HepG2 (cell line): ENCODE results near the gene SLC27A3. TPM values are rescaled to one million over a fixed set of nuclear protein-coding genes. Genes with fewer than 3 reads are reported as not detected.

Experiments used
- ATAC-seq: fragments of 200-7000 bp; cut with Tn5 transposase; 3 replicates; pipeline ENCODE4 v1.9.1; 2020; ENCODE audit warnings: mild to moderate bottlenecking, moderate library complexity
- BruUV-seq: library from RNA; stranded (reverse); fragments of 400-500 nt; replicated peaks from 2 replicates; lab custom pipeline; 2021; lab: Mats Ljungman, UMichigan
- CTCF ChIA-PET: fragments of 300-600 bp; formaldehyde crosslinking; extraction: SDS; loops from one replicate; lab custom pipeline; 2021; ENCODE audit warnings: low total read pairs, inconsistent platforms, low intra/inter-chr PET ratio; lab: Yijun Ruan, JAX
- POLR2A ChIA-PET: fragments of 350-600 bp; sonication (Branson Sonifier 250); formaldehyde crosslinking; loops from one replicate; lab custom pipeline; 2020; ENCODE audit warnings: antibody characterized with exemption, inconsistent platforms; lab: Yijun Ruan, JAX
- DNase-seq: peaks from one replicate; pipeline ENCODE4 v3.0.0-alpha.2; 2015; ENCODE audit warnings: low spot score
- FAIRE-seq: peaks from 3 replicates; lab custom pipeline; 2011; peaks lifted over from hg19 to GRCh38; lab: Jason Lieb, UNC
- H2AFZ ChIP-seq: one replicate; pipeline ENCODE4 v1.6.1; 2011; ENCODE audit warnings: low read length, inconsistent platforms
- H3K27ac ChIP-seq: fragments of 300-600 bp; 3 replicates; pipeline ENCODE4 v1.8.0; 2011; ENCODE audit warnings: mixed run types, mild to moderate bottlenecking, mixed read lengths, low read length, inconsistent platforms; ENCODE audit not compliant: insufficient read depth; ENCODE audit errors: extremely low read length
- H3K27me3 ChIP-seq, 2 experiments: fragments of 200-600 bp in 1 of 2; 2 replicates in 1 of 2; 3 replicates in 1 of 2; pipeline versions ENCODE4 v1.6.0 to v1.8.0; 2011; ENCODE audit warnings: low read length in 2 of 2, mild to moderate bottlenecking in 2 of 2, moderate library complexity in 2 of 2, inconsistent platforms in 1 of 2; ENCODE audit not compliant: insufficient read depth in 2 of 2, control insufficient read depth in 1 of 2
- H3K36me3 ChIP-seq, 2 experiments: fragments of 200-600 bp in 1 of 2; replicated peaks in 1 of 2; 2 replicates in 1 of 2; 3 replicates in 1 of 2; pipeline versions ENCODE4 v1.5.1 to v1.8.0; 2011; ENCODE audit warnings: low read length in 2 of 2, inconsistent platforms in 1 of 2; ENCODE audit not compliant: insufficient read depth in 2 of 2, control insufficient read depth in 1 of 2
- H3K4me1 ChIP-seq: 2 replicates; pipeline ENCODE4 v1.5.1; 2012; ENCODE audit warnings: low read length, inconsistent platforms; ENCODE audit not compliant: insufficient read depth
- H3K4me2 ChIP-seq: 2 replicates; pipeline ENCODE4 v1.6.0; 2011; ENCODE audit warnings: low read depth, low read length, inconsistent platforms
- H3K4me3 ChIP-seq, 3 experiments: fragments of 200-600 bp in 1 of 3; sonication (generic), shearing (Covaris generic) in 1 of 3; replicated peaks in 1 of 3; 2 replicates each; pipeline ENCODE4 v1.5.1; 2011 to 2016; ENCODE audit warnings: low read length in 3 of 3, inconsistent platforms in 2 of 3, low read depth in 2 of 3, mild to moderate bottlenecking in 2 of 3, control low read depth in 1 of 3, mixed read lengths in 1 of 3; ENCODE audit not compliant: insufficient read depth in 1 of 3
- H3K79me2 ChIP-seq: one replicate; pipeline ENCODE4 v1.6.1; 2011; ENCODE audit warnings: low read length, inconsistent platforms; ENCODE audit not compliant: insufficient read depth
- H3K9ac ChIP-seq: 2 replicates; pipeline ENCODE4 v1.6.0; 2011; ENCODE audit warnings: mild to moderate bottlenecking, low read depth, low read length, inconsistent platforms; ENCODE audit not compliant: insufficient read depth
- H3K9me3 ChIP-seq: 2 replicates; pipeline ENCODE4 v1.5.1; 2012; ENCODE audit warnings: mild to moderate bottlenecking, low read length
- H4K20me1 ChIP-seq: 2 replicates; pipeline ENCODE4 v1.6.0; 2011; ENCODE audit warnings: inconsistent platforms, mild to moderate bottlenecking, low read length, moderate library complexity; ENCODE audit not compliant: insufficient read depth
- ELF3 ChIP-seq: IDR thresholded peaks from 2 replicates; pipeline ENCODE4 v1.6.1; 2016; ENCODE audit warnings: missing genetic modification reagents, missing compliant biosample characterization
- FOSL1 ChIP-seq: sonication (generic); formaldehyde crosslinking; IDR thresholded peaks from 2 replicates; pipeline ENCODE4 v1.9.0; 2021; ENCODE audit warnings: missing genetic modification reagents, borderline replicate concordance
- GTF3A ChIP-seq: sonication (generic); formaldehyde crosslinking; conservative IDR thresholded peaks from 2 replicates; pipeline ENCODE4 v1.4.0; 2020; ENCODE audit warnings: mild to moderate bottlenecking, missing genetic modification reagents
- HBP1 ChIP-seq: IDR thresholded peaks from 2 replicates; pipeline ENCODE4 v1.6.1; 2016; ENCODE audit warnings: low read depth, control low read depth
- HNRNPUL1 ChIP-seq: fragments of 200-400 bp; formaldehyde crosslinking; IDR thresholded peaks from 2 replicates; pipeline ENCODE4 v1.6.1; 2017; ENCODE audit warnings: low read depth, mild to moderate bottlenecking, low read length, moderate library complexity
- IRF1 ChIP-seq: sonication (generic); formaldehyde crosslinking; IDR thresholded peaks from 2 replicates; pipeline ENCODE4 v1.4.0; 2020; ENCODE audit warnings: low read depth, mild to moderate bottlenecking, missing genetic modification reagents
- KAT8 ChIP-seq: IDR thresholded peaks from 2 replicates; pipeline ENCODE4 v1.6.1; 2016; ENCODE audit warnings: missing genetic modification reagents, missing compliant biosample characterization
- MEF2D ChIP-seq: sonication (generic); formaldehyde crosslinking; IDR thresholded peaks from 2 replicates; pipeline ENCODE4 v1.5.1; 2020; ENCODE audit warnings: mild to moderate bottlenecking, missing genetic modification reagents
- PBX2 ChIP-seq: IDR thresholded peaks from 2 replicates; pipeline ENCODE4 v1.6.1; 2016; ENCODE audit warnings: control low read depth
- POGZ ChIP-seq: sonication (generic); formaldehyde crosslinking; IDR thresholded peaks from 2 replicates; pipeline ENCODE4 v1.4.0; 2020; ENCODE audit warnings: mild to moderate bottlenecking, missing genetic modification reagents
- SNRNP70 ChIP-seq: fragments of 200-400 bp; formaldehyde crosslinking; IDR thresholded peaks from 2 replicates; pipeline ENCODE4 v1.6.1; 2017; ENCODE audit warnings: mild to moderate bottlenecking, low read depth, low read length, moderate library complexity
- TFDP1 ChIP-seq: IDR thresholded peaks from 2 replicates; pipeline ENCODE4 v1.6.1; 2016; ENCODE audit warnings: missing compliant biosample characterization, missing genetic modification reagents, borderline replicate concordance
- U2AF2 ChIP-seq: fragments of 200-400 bp; formaldehyde crosslinking; IDR thresholded peaks from 2 replicates; pipeline ENCODE4 v1.6.1; 2017; ENCODE audit warnings: low read depth, mild to moderate bottlenecking, low read length
- ZBTB46 ChIP-seq: sonication (generic); formaldehyde crosslinking; IDR thresholded peaks from 2 replicates; pipeline ENCODE4 v1.4.0; 2020; ENCODE audit warnings: mild to moderate bottlenecking, missing genetic modification reagents, borderline replicate concordance
- ZFP36L2 ChIP-seq: sonication (generic); formaldehyde crosslinking; IDR thresholded peaks from 2 replicates; pipeline ENCODE4 v1.4.0; 2020; ENCODE audit warnings: missing genetic modification reagents
- ZNF17 ChIP-seq: sonication (generic); formaldehyde crosslinking; IDR thresholded peaks from 2 replicates; pipeline ENCODE4 v1.5.0; 2020; ENCODE audit warnings: mild to moderate bottlenecking, missing genetic modification reagents
- ZNF850 ChIP-seq: sonication (generic); formaldehyde crosslinking; conservative IDR thresholded peaks from 2 replicates; pipeline ENCODE4 v1.9.0; 2021; ENCODE audit warnings: mild to moderate bottlenecking, missing genetic modification reagents
- WGBS: methylation state at CpG from one replicate; pipeline ENCODE4 v1.1.6; 2017; ENCODE audit warnings: low lambda C conversion rate; 5-methylcytosine and 5-hydroxymethylcytosine counted together
- in situ Hi-C: cut with HindIII; loops from 2 replicates; pipeline ENCODE4 v1.10.0; 2017; ENCODE audit warnings: low pct_unique_long_range_greater_than_20kb; ENCODE audit not compliant: extremely low pct_ligation_motif_present
- intact Hi-C: fragments of 100-400 bp; cut with micrococcal nuclease; formaldehyde crosslinking; loops from one replicate; pipeline ENCODE4 v1.10.0; 2022; ENCODE audit not compliant: unreplicated experiment
- polyA plus RNA-seq, 8 experiments: library from polyadenylated mRNA; depleted of rRNA in 3 of 8; stranded (reverse) in 7 of 8; unstranded in 1 of 8; fragments of >200 nt; fragmentation: Illumina TruSeq in 4 of 8; extraction: Trizol in 4 of 8; gene quantifications; 2 replicates each; pipeline versions ENCODE4 v1.2.1 to v1.2.3, GENCODE V29; 2011 to 2016; ENCODE audit warnings: low read depth in 4 of 8, missing spikeins in 1 of 8, mixed read lengths in 1 of 8; ENCODE audit not compliant: insufficient read depth in 1 of 8
- total RNA-seq, 5 experiments: library from RNA; depleted of rRNA; stranded (reverse); fragments of >200 nt; fragmentation: Illumina TruSeq; extraction: Trizol; gene quantifications; 2 replicates each; pipeline ENCODE4 v1.2.3, GENCODE V29; 2016; ENCODE audit warnings: low read depth in 1 of 5

SLC27A3 gene
- total and polyA plus RNA-seq, 2 of the 13 experiments (the other 11 are each of a cell fraction or from before 2014, with no cell fraction given) = 4.3 to 10.3 TPM

- in situ Hi-C loops (no loop called here), intact Hi-C loops (no loop called here)
- Histone ChIP-seq H3K4me2 (no peak overlapping the region), H3K27me3 (no peaks in the 10 kb centered on the region), H3K36me3 (peaks cover 2 to 26% of the 10 kb centered on the region in 2 experiments; a peak in 3 of 5 replicates), H3K4me1 (no peaks in the 10 kb centered on the region), H3K9ac (no peak overlapping the region), H3K9me3 (no peaks in the 10 kb centered on the region), H3K27ac (no peak overlapping the region), H3K4me3 (no peak overlapping the region), H2AFZ (no peak overlapping the region), H3K79me2 (no peaks in the 10 kb centered on the region), H4K20me1 (no peaks in the 10 kb centered on the region)
- ATAC-seq (no peak), DNase-seq (no peak), FAIRE-seq (no peak)
- ChIA-PET CTCF (no interaction called here), POLR2A (no interaction called here)
- WGBS = 88% methylated on average over 11 of the region's 11 CpGs
- BruUV-seq = no TSS peak
- no peak for TF ChIP-seq MEF2D (CRISPR knock-in tag)
- no peak for TF ChIP-seq ZNF850 (CRISPR knock-in tag)
- no peak for TF ChIP-seq U2AF2
- TF ChIP-seq ZFP36L2 = no peak
- no peak for TF ChIP-seq FOSL1 (CRISPR knock-in tag)
- no peak for TF ChIP-seq ZNF17 (CRISPR knock-in tag)
- TF ChIP-seq SNRNP70 = no peak
- TF ChIP-seq KAT8 = no peak
- no peak for TF ChIP-seq ELF3 (CRISPR knock-in tag)
- TF ChIP-seq TFDP1 = no peak
- TF ChIP-seq PBX2 (CRISPR knock-in tag) = no peak
- TF ChIP-seq HBP1 = no peak
- no peak for TF ChIP-seq HNRNPUL1
- no peak for TF ChIP-seq GTF3A (CRISPR knock-in tag)
- no peak for TF ChIP-seq ZBTB46 (CRISPR knock-in tag)
- no peak for TF ChIP-seq IRF1
- TF ChIP-seq POGZ (CRISPR knock-in tag) = no peak
These were observed 30.9 kb downstream of the SLC27A3 start for GRCh38 chr1:153805886-153806719.
